ENCODE measurements around the gene CTCFL.
"Not testable (repeated sequence)": the region's sequence is repeated elsewhere in the genome, so short reads cannot be mapped to it uniquely, and the experiment has no call there.

CTCFL gene

DNA sequence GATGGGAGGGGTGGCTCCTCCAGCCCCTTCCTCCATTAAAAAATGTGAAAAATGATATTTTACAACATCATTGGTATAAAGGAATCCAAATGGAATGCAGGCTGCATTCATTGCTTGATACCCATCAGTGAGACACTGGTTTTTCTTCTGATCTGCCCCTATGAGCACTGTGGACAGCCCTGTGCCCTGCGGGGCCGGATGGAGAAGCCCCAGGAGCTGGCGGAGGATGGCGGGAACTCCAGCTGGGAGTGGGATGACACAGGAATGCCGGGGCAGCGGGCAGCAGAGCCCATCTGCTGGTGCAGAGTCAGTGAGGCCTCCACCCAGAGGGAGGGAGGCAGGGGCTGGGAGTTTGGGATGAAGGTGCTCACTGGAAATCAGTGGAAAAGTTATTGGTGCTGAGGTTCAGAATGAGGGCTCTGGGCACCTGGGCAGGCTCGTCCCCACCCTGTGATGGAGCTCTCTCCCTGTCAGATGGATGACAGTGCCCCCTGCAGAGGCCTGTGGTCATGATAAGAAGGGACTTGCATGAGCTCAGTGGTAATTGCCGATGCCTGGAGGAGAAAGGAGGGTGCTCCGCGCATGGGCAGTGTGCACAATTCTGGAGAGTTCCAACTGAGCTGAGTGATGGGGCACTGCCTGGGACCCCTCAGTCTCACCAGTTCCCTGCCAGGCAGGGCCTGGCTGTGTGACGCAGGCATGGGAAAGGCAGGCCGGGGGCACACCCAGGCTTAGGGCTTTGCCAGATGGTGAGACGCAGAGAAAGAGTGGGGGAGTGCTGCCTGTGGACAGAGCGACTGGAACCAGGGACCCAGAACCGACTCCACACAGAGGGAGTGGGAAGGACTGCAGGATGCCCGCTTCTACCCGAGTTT lies 23.2 kb downstream of the CTCFL start:
- Histone ChIP-seq H3K9ac (ENCODE audit: low read length) (no peak overlapping the region), H3K4me3 (ENCODE audit: low read depth in 1 of 2, low read length in 2 of 2) (no peak overlapping the region), H3K9me3 (ENCODE audit: low read length) (no peaks in the 10 kb centered on the region), H3K36me3 (ENCODE audit: insufficient read depth, low read length) (no peaks in the 10 kb centered on the region), H3K27ac (ENCODE audit: low read depth, low read length) (no peak overlapping the region), H3K27me3 (ENCODE audit: control insufficient read depth in 1 of 2, insufficient read depth in 2 of 2, low read length in 2 of 2) (no peaks in the 10 kb centered on the region), H3K4me1 (ENCODE audit: insufficient read depth, low read length) (no peaks in the 10 kb centered on the region)

DNA sequence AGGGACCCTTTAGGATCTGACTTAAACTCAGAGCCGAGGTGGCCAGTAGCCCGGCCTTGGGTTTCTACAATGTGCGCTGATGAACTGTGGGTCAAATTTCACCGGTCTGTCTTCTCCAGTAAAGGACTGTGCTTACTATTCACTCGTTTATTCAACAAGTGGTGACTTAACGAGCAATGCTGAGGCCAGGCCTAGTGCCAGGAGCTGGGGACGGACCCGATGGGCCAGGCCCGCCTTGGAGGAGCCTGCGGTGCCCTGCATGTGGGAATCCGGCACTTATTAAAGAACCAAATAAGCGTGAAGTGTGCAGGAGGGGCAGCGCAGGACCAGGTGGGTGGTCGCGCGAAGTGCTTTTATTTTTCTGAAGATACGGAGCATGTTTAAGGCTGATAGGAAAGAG lies 24.0 kb downstream of the CTCFL start:
- no peaks in the 10 kb centered on the region for H3K27me3 ChIP-seq (ENCODE audit: control insufficient read depth in 1 of 2, insufficient read depth in 2 of 2, low read length in 2 of 2)
- H3K27ac ChIP-seq (ENCODE audit: low read depth, low read length) = no peak overlapping the region
- no peak overlapping the region for H3K4me3 ChIP-seq (ENCODE audit: low read depth in 1 of 2, low read length in 2 of 2)
- H3K9ac ChIP-seq (ENCODE audit: low read length) = no peak overlapping the region
- H3K4me1 ChIP-seq (ENCODE audit: insufficient read depth, low read length) = no peaks in the 10 kb centered on the region
- no peaks in the 10 kb centered on the region for H3K9me3 ChIP-seq (ENCODE audit: low read length)
- no peaks in the 10 kb centered on the region for H3K36me3 ChIP-seq (ENCODE audit: insufficient read depth, low read length)

DNA sequence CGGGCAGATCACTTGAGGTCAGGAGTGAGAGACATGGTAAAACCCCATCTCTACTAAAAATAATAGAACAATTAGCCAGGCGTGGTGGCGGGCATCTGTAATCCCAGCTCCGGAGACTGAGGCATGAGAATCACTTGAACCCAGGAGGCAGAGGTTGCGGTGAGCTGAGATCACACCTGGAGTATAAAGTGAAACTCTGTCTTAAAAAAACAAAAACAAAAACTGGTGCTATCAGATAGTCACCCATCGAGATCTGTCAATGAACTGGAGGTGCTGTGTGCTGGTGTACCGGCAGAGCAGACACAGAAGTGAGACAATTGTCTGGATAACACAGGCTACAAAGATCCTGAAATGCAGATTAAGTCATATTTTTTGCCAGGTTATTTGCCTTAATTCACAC lies 24.7 kb downstream of the CTCFL start:
- H3K27ac ChIP-seq (ENCODE audit: low read depth, low read length) = no peak overlapping the region

DNA sequence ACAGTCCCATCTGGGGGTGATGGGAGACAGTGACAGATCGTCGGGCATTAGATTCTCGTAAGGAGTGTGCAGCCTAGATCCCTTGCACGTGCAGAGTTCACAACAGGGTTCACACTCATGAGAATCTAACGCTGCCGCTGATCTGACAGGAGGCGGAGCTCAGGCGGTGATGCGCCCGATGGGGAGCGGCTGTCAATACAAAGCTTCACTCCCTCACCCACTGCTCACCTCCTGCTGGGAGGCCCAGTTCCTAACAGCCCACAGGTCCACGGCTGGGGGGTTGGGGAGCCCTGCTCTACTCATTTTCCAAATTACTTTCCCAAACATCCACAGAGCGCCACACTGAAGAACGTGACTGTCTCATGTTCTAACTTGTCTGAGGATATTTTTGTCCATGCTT lies 25.3 kb downstream of the CTCFL start:
- H3K27me3 ChIP-seq (ENCODE audit: control insufficient read depth in 1 of 2, insufficient read depth in 2 of 2, low read length in 2 of 2) = no peaks in the 10 kb centered on the region
- H3K36me3 ChIP-seq (ENCODE audit: insufficient read depth, low read length) = no peaks in the 10 kb centered on the region
- no peak overlapping the region for H3K9ac ChIP-seq (ENCODE audit: low read length)
- H3K4me3 ChIP-seq (ENCODE audit: low read depth in 1 of 2, low read length in 2 of 2) = no peak overlapping the region
- H3K4me1 ChIP-seq (ENCODE audit: insufficient read depth, low read length) = peaks cover 8% of the 10 kb centered on the region
- H3K9me3 ChIP-seq (ENCODE audit: low read length) = no peaks in the 10 kb centered on the region
- H3K27ac ChIP-seq (ENCODE audit: low read depth, low read length) = no peak overlapping the region

More for the DNA sequence above, 24.7 kb downstream of the CTCFL start:
- Histone ChIP-seq H3K4me3 (ENCODE audit: low read depth in 1 of 2, low read length in 2 of 2) (no peak overlapping the region), H3K9me3 (ENCODE audit: low read length) (no peaks in the 10 kb centered on the region), H3K27me3 (ENCODE audit: control insufficient read depth in 1 of 2, insufficient read depth in 2 of 2, low read length in 2 of 2) (no peaks in the 10 kb centered on the region), H3K9ac (ENCODE audit: low read length) (no peak overlapping the region), H3K4me1 (ENCODE audit: insufficient read depth, low read length) (peaks cover 2% of the 10 kb centered on the region), H3K36me3 (ENCODE audit: insufficient read depth, low read length) (no peaks in the 10 kb centered on the region)

DNA sequence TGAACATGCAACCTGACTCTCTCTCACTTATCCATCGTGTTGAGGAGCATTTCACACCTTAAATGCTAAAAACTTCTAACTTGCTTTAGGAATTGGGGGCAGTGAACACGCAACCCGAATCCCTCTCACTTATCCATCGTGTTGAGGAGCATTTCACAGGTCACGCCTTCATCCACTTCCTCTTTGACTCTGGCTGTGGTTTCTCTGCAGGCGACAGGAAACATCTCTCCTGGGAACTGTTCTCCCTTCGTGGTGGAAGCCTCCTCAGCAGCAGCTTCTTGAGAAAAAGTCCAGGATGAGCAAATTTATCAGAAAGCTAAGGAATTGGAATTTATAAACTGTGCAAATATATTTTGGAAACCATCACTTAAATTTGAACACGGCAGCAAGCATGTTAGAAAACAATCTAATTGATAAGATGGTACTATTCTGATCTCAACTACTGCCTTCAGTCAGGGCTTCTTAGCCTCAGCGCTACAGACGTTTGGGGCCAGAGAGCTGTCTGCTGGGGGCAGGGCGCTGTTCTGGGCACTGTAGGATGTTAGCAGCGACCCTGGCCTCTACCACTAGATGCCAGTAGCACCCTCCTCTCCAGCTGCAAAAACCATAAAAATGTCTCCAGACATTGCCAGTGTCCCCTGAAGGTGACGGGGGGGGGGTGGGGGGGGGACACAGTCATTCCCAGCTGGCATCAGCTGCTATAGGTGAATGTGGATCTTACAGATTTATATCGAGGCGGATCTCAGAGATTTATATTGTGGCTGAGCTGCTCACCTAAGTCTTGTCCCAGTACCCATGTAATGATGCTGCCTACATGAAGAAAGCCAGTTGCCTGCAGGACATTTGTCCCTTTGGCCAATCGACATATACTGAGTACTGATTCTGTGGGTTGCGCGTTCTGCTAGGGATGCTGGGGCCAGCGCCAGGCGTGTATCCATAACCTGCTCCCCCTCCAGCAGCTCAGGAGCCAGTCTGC lies 26.2 kb downstream of the CTCFL start:
- Histone ChIP-seq H3K9me3 (ENCODE audit: low read length) (no peaks in the 10 kb centered on the region), H3K9ac (ENCODE audit: low read length) (no peak overlapping the region), H3K4me3 (ENCODE audit: low read depth in 1 of 2, low read length in 2 of 2) (no peak overlapping the region), H3K27me3 (ENCODE audit: control insufficient read depth in 1 of 2, insufficient read depth in 2 of 2, low read length in 2 of 2) (no peaks in the 10 kb centered on the region), H3K4me1 (ENCODE audit: insufficient read depth, low read length) (peaks cover 13% of the 10 kb centered on the region), H3K27ac (ENCODE audit: low read depth, low read length) (no peak overlapping the region), H3K36me3 (ENCODE audit: insufficient read depth, low read length) (no peaks in the 10 kb centered on the region)

DNA sequence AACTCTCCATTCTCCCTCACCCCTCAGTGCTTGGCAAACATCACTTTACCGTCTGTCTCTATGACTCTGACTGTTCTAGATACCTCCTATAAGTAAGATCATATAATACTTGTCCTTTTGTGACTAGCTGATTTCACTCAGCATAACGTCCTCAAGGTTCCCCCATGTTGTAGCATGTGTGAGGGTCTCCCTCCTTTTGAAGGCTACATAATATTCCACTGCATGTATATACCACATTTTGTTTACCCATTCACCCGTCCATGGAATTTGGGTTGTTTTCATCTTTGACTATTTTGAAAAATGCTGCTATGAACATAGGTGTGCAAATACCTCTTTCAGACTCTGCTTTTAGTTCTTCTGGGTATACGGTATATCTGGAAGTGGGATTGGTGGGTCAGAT lies 28.3 kb downstream of the CTCFL start:
- Histone ChIP-seq H3K4me1 (ENCODE audit: insufficient read depth, low read length) (peaks cover 13% of the 10 kb centered on the region), H3K27me3 (ENCODE audit: control insufficient read depth in 1 of 2, insufficient read depth in 2 of 2, low read length in 2 of 2) (no peaks in the 10 kb centered on the region), H3K9ac (ENCODE audit: low read length) (no peak overlapping the region), H3K36me3 (ENCODE audit: insufficient read depth, low read length) (no peaks in the 10 kb centered on the region), H3K4me3 (ENCODE audit: low read depth in 1 of 2, low read length in 2 of 2) (no peak overlapping the region), H3K27ac (ENCODE audit: low read depth, low read length) (no peak overlapping the region), H3K9me3 (ENCODE audit: low read length) (no peaks in the 10 kb centered on the region)

DNA sequence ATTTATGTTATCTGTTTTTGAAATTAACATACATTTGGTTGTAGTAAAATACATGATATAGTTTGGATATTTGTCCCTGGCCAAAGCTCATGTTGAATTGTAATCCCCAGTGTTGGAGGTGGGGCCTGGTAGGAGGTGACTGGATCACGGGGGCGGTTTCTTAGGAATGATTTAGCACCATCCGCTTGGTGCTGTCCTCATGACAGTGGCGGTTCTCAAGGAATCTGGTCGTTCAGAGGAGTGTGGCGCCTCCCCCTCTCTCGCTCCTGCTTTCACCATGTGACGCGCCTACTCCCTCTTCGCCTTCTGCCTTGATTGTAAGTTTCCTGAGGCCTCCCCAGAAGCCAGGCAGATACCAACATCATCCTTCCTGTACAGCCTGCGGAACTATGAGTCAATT lies 29.0 kb downstream of the CTCFL start:
- Histone ChIP-seq H3K27me3 (ENCODE audit: control insufficient read depth in 1 of 2, insufficient read depth in 2 of 2, low read length in 2 of 2) (no peaks in the 10 kb centered on the region), H3K9me3 (ENCODE audit: low read length) (no peaks in the 10 kb centered on the region), H3K4me1 (ENCODE audit: insufficient read depth, low read length) (peaks cover 13% of the 10 kb centered on the region), H3K36me3 (ENCODE audit: insufficient read depth, low read length) (no peaks in the 10 kb centered on the region), H3K4me3 (ENCODE audit: low read depth in 1 of 2, low read length in 2 of 2) (no peak overlapping the region), H3K27ac (ENCODE audit: low read depth, low read length) (no peak overlapping the region), H3K9ac (ENCODE audit: low read length) (no peak overlapping the region)

DNA sequence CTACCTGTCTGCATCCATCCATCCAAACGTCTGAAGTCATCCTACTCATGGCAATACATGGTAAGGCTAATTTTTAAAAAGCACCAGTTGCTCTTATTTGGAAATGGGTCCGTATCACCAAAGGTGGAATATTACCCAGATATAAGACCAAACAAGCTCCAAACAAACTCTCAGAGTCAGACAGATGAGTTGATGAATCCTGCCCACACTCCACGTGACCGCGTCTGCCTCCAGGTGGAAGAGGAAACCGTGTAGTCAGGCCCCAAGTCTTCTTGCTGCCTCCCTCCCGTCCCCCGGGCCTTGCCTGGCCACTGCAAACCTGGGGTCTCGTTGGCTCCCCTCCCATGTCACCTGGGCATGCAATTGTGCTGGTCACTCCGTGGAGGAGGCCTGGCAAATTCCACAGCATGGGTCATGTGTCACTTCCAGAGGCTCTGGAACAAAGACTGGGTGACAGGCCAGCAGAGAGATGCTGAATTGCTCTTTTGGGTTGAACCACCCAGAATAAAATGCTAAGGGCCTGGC lies 31.8 kb downstream of the CTCFL start:
- Histone ChIP-seq H3K27me3 (ENCODE audit: control insufficient read depth in 1 of 2, insufficient read depth in 2 of 2, low read length in 2 of 2) (no peaks in the 10 kb centered on the region), H3K4me3 (ENCODE audit: low read depth in 1 of 2, low read length in 2 of 2) (no peak overlapping the region), H3K9me3 (ENCODE audit: low read length) (no peaks in the 10 kb centered on the region), H3K27ac (ENCODE audit: low read depth, low read length) (no peak overlapping the region), H3K4me1 (ENCODE audit: insufficient read depth, low read length) (peaks cover 13% of the 10 kb centered on the region), H3K36me3 (ENCODE audit: insufficient read depth, low read length) (no peaks in the 10 kb centered on the region), H3K9ac (ENCODE audit: low read length) (no peak overlapping the region)

DNA sequence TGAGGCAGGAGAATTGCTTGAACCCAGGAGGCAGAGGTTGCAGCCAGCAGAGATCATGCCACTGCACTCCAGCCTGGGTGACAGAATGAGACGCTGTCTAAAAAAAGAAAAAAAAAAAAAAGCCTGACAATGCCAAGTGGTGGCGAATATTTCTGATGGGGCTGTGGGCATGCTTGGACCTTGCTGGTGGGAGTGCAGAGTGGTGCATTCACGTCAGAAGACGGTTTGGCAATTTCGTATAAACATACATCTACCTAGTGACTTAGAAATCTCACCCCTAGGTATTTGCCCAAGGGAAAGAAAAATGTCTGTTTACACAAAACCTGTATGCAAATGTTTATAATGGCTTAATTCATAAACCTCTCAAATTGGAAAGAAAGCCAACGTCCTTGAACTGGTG lies 33.6 kb downstream of the CTCFL start:
- no peak overlapping the region for H3K4me3 ChIP-seq (ENCODE audit: low read depth in 1 of 2, low read length in 2 of 2)
- H3K27ac ChIP-seq (ENCODE audit: low read depth, low read length) = no peak overlapping the region
- no peaks in the 10 kb centered on the region for H3K36me3 ChIP-seq (ENCODE audit: insufficient read depth, low read length)
- peaks cover 13% of the 10 kb centered on the region for H3K4me1 ChIP-seq (ENCODE audit: insufficient read depth, low read length)
- H3K9me3 ChIP-seq (ENCODE audit: low read length) = no peaks in the 10 kb centered on the region
- no peak overlapping the region for H3K9ac ChIP-seq (ENCODE audit: low read length)
- H3K27me3 ChIP-seq (ENCODE audit: control insufficient read depth in 1 of 2, insufficient read depth in 2 of 2, low read length in 2 of 2) = no peaks in the 10 kb centered on the region

DNA sequence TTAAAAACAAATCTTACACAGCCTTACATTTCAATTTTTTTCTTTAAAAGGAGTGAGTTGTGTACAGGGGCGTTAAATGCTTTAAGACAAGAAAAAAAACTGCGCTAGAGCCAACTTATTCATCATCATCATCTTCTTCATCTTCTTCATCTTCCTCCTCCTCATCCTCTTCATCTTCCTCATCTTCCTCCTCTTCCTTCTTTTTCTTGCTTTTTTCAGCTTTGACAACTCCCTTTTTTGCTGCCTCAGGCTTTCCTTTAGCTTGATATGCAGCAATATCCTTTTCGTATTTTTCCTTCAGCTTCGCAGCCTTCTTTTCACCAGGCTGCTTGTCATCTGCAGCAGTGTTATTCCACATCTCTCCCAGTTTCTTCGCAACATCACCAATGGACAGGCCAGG lies 36.7 kb downstream of the CTCFL start:
- not testable (repeated sequence) for H3K27ac ChIP-seq (ENCODE audit: low read depth, low read length); H3K36me3 ChIP-seq (ENCODE audit: insufficient read depth, low read length); H3K27me3 ChIP-seq (ENCODE audit: control insufficient read depth in 1 of 2, insufficient read depth in 2 of 2, low read length in 2 of 2); H3K4me1 ChIP-seq (ENCODE audit: insufficient read depth, low read length); H3K9me3 ChIP-seq (ENCODE audit: low read length); H3K4me3 ChIP-seq (ENCODE audit: low read depth in 1 of 2, low read length in 2 of 2); H3K9ac ChIP-seq (ENCODE audit: low read length)

DNA sequence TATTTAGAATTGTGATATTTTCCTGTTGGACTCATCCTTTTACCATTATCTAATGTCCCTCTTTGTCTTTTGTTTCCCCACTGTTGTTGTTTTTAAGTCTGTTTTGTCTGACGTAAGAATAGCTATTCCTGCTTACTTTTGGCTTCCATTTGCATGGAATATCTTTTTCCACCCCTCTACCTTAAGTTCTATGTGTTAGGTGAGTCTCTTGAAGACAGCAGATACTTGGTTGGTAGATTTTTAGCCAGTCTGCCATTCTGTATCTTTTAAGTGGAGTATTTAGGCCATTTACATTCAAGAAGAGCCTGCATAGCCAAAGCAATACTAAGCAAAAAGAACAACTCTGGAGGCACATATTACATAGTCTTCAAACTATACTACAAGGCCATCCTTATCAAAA lies 39.2 kb downstream of the CTCFL start:
- no peak overlapping the region for H3K9ac ChIP-seq (ENCODE audit: low read length)

More for the DNA sequence above, 39.2 kb downstream of the CTCFL start:
- Histone ChIP-seq H3K4me3 (ENCODE audit: low read depth in 1 of 2, low read length in 2 of 2) (no peak overlapping the region), H3K27me3 (ENCODE audit: control insufficient read depth in 1 of 2, insufficient read depth in 2 of 2, low read length in 2 of 2) (no peaks in the 10 kb centered on the region), H3K9me3 (ENCODE audit: low read length) (no peaks in the 10 kb centered on the region), H3K4me1 (ENCODE audit: insufficient read depth, low read length) (peaks cover 15% of the 10 kb centered on the region), H3K36me3 (ENCODE audit: insufficient read depth, low read length) (no peaks in the 10 kb centered on the region), H3K27ac (ENCODE audit: low read depth, low read length) (no peak overlapping the region)

All from muscle layer of colon (tissue), 2 donors.